ENCODE data around the gene NMUR1. TPM values are rescaled to one million over a fixed set of nuclear protein-coding genes. Genes with fewer than 3 reads are reported as not detected.

The NMUR1 gene
- polyA plus RNA-seq, 2 of the 4 experiments (the other 2 are of a cell fraction): not detected

GRCh38 chr2:231488331-231488730, 41.9 kb downstream of the NMUR1 start:
- 76% methylated on average over 5 of the region's 5 CpGs for WGBS (ENCODE audit: missing lambda C conversion rate)

More at GRCh38 chr2:231488331-231488730, 41.9 kb downstream of the NMUR1 start:
- H3K4me3 ChIP-seq: no peak overlapping the region
- H3K4me1 ChIP-seq: no peaks in the 10 kb centered on the region
- no peaks in the 10 kb centered on the region for H3K9me3 ChIP-seq
- TF ChIP-seq GATA3 (IDR thresholded peaks at IDR 0.05; ENCODE audit: borderline replicate concordance): no peak
- no peak for TF ChIP-seq REST (IDR thresholded peaks at IDR 0.05)
- no peak for TF ChIP-seq ELK1 (IDR thresholded peaks at IDR 0.05; ENCODE audit: low read depth, low read length)
- TF ChIP-seq CTCF (IDR thresholded peaks at IDR 0.05): no peak
- TF ChIP-seq BHLHE40 (IDR thresholded peaks at IDR 0.05; ENCODE audit: low read depth, low read length): no peak
- no peak for TF ChIP-seq HES2 (IDR thresholded peaks at IDR 0.05)
- TF ChIP-seq RNF2 (IDR thresholded peaks at IDR 0.05; ENCODE audit: borderline replicate concordance, low read depth): no peak
- no peak for TF ChIP-seq SREBF2 (IDR thresholded peaks at IDR 0.05)
- TF ChIP-seq HDAC2 (IDR thresholded peaks at IDR 0.05): no peak
- no peak for TF ChIP-seq KDM5A (IDR thresholded peaks at IDR 0.05)
- TF ChIP-seq MAZ (IDR thresholded peaks at IDR 0.05; ENCODE audit: borderline replicate concordance, low read depth, low read length): no peak
- H3K4me2 ChIP-seq: no peak overlapping the region
- CTCF ChIA-PET: interaction anchor here (0.9 to 1.6 kb wide), 4 partner anchors 9 to 69 kb away, joined by 3 to 6 read pairs (median 3); no protein-coding TSS in a partner anchor
- no peak for ATAC-seq
- no peak for FAIRE-seq
- POLR2A ChIA-PET: no interaction called here
- H3K27ac ChIP-seq: no peak overlapping the region
- no peak for DNase-seq (ENCODE audit: low read depth in 1 of 2, low spot score in 1 of 2)

All from A549 (cell line).